Panc1 (cell line): Measurements from ENCODE around the gene LRRC37B. TPM values are rescaled to one million over a fixed set of nuclear protein-coding genes. Genes with fewer than 3 reads are reported as not detected.

Experiments
- ATAC-seq: fragments of 200-7000 bp; cut with Tn5 transposase; 2 replicates; pipeline ENCODE4 v1.9.1; 2020; ENCODE audit warnings: mild to moderate bottlenecking, moderate library complexity
- BruUV-seq: library from RNA; stranded (reverse); fragments of 400-500 nt; replicated peaks from 2 replicates; lab custom pipeline; 2021; lab: Mats Ljungman, UMichigan
- CTCF ChIA-PET: fragments of 300-600 bp; sonication (Branson Sonifier 250); formaldehyde crosslinking; loops from one replicate; lab custom pipeline; 2022; ENCODE audit warnings: antibody characterized with exemption; lab: Charles Lee
- POLR2A ChIA-PET: fragments of 300-600 bp; sonication (Branson Sonifier 250); formaldehyde crosslinking; loops from one replicate; lab custom pipeline; 2022; ENCODE audit warnings: antibody characterized with exemption; lab: Charles Lee
- DNase-seq: peaks from one replicate; pipeline ENCODE4 v3.0.0-alpha.2; 2010; ENCODE audit warnings: low read depth, low spot score
- H3K27ac ChIP-seq: 2 replicates; pipeline ENCODE4 v1.5.1; 2011; ENCODE audit warnings: mild to moderate bottlenecking, low read length, inconsistent platforms
- H3K27me3 ChIP-seq: fragments of 200-500 bp; sonication (Bioruptor generic); 2 replicates; pipeline ENCODE4 v1.6.0; 2014; ENCODE audit warnings: low read length, inconsistent platforms; ENCODE audit not compliant: control insufficient read depth, insufficient read depth
- H3K36me3 ChIP-seq: fragments of 200-500 bp; sonication (Bioruptor generic); 2 replicates; pipeline ENCODE4 v1.5.1; 2014; ENCODE audit warnings: inconsistent platforms, mild to moderate bottlenecking, low read length, moderate library complexity; ENCODE audit not compliant: control insufficient read depth, insufficient read depth
- H3K4me1 ChIP-seq: 2 replicates; pipeline ENCODE4 v1.5.1; 2011; ENCODE audit warnings: inconsistent platforms, mild to moderate bottlenecking, low read length, moderate library complexity; ENCODE audit not compliant: control insufficient read depth, insufficient read depth
- H3K4me3 ChIP-seq, 2 experiments: 2 replicates each; pipeline ENCODE4 v1.5.1; 2011 to 2012; ENCODE audit warnings: low read depth in 2 of 2, low read length in 2 of 2, mild to moderate bottlenecking in 2 of 2, inconsistent platforms in 1 of 2, moderate library complexity in 1 of 2
- H3K9me3 ChIP-seq: fragments of 200-500 bp; sonication (Bioruptor generic); 2 replicates; pipeline ENCODE4 v1.5.1; 2014; ENCODE audit warnings: low read depth, mild to moderate bottlenecking, inconsistent platforms, low read length, moderate library complexity; ENCODE audit not compliant: control insufficient read depth, insufficient read depth
- CTCF ChIP-seq: fragments of 450-650 bp; IDR thresholded peaks from 2 replicates; pipeline ENCODE4 v1.5.1; 2017; ENCODE audit warnings: mild to moderate bottlenecking
- POLR2AphosphoS5 ChIP-seq: IDR thresholded peaks from 2 replicates; pipeline ENCODE4 v1.6.1; 2012; ENCODE audit warnings: mild to moderate bottlenecking, low read depth, low read length, moderate library complexity
- SIN3A ChIP-seq: IDR thresholded peaks from 2 replicates; pipeline ENCODE4 v1.6.1; 2012; ENCODE audit warnings: low read depth, mild to moderate bottlenecking, low read length, moderate library complexity, borderline replicate concordance; ENCODE audit not compliant: insufficient read depth
- TCF7L2 ChIP-seq: IDR thresholded peaks from 2 replicates; pipeline ENCODE4 v1.6.1; 2011; ENCODE audit warnings: mild to moderate bottlenecking, low read depth, low read length, inconsistent platforms
- in situ Hi-C: cut with HindIII; loops from 2 replicates; pipeline ENCODE4 v1.10.0; 2016; ENCODE audit warnings: low sequenced_read_pairs, low pct_unique_long_range_greater_than_20kb
- intact Hi-C: fragments of 100-400 bp; cut with micrococcal nuclease; formaldehyde crosslinking; loops from one replicate; pipeline ENCODE4 v1.10.0; 2022; ENCODE audit not compliant: unreplicated experiment
- total RNA-seq: library from RNA; stranded (reverse); gene quantifications from one replicate; pipeline ENCODE4 v1.2.1, GENCODE V29; 2021; ENCODE audit not compliant: unreplicated experiment
- TF ChIP-seq, protein P1 (sequence below), 2 experiments: IDR thresholded peaks; 2 replicates each; pipeline ENCODE4 v1.6.1; 2011 to 2012; ENCODE audit warnings: low read depth in 2 of 2, control low read depth in 1 of 2, low read length in 1 of 2, mild to moderate bottlenecking in 1 of 2, moderate library complexity in 1 of 2; ENCODE audit not compliant: insufficient read depth in 1 of 2

The LRRC37B gene
- total RNA-seq, 1 experiment from 2014 or later: 24.9 TPM

GRCh38 chr17:32102172-32102571 is 95.0 kb downstream of the LRRC37B start:
- intact Hi-C loops (no loop called here), in situ Hi-C loops (no loop called here)
- no peak overlapping the region for H3K4me3 ChIP-seq
- peak overlapping the region; percentile 67; the same call in 1 of the 2 replicates for H3K27ac ChIP-seq
- BruUV-seq: no TSS peak
- peaks cover 23% of the 10 kb centered on the region for H3K4me1 ChIP-seq
- TF ChIP-seq, protein P1, sequence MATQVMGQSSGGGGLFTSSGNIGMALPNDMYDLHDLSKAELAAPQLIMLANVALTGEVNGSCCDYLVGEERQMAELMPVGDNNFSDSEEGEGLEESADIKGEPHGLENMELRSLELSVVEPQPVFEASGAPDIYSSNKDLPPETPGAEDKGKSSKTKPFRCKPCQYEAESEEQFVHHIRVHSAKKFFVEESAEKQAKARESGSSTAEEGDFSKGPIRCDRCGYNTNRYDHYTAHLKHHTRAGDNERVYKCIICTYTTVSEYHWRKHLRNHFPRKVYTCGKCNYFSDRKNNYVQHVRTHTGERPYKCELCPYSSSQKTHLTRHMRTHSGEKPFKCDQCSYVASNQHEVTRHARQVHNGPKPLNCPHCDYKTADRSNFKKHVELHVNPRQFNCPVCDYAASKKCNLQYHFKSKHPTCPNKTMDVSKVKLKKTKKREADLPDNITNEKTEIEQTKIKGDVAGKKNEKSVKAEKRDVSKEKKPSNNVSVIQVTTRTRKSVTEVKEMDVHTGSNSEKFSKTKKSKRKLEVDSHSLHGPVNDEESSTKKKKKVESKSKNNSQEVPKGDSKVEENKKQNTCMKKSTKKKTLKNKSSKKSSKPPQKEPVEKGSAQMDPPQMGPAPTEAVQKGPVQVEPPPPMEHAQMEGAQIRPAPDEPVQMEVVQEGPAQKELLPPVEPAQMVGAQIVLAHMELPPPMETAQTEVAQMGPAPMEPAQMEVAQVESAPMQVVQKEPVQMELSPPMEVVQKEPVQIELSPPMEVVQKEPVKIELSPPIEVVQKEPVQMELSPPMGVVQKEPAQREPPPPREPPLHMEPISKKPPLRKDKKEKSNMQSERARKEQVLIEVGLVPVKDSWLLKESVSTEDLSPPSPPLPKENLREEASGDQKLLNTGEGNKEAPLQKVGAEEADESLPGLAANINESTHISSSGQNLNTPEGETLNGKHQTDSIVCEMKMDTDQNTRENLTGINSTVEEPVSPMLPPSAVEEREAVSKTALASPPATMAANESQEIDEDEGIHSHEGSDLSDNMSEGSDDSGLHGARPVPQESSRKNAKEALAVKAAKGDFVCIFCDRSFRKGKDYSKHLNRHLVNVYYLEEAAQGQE (IDR thresholded peaks at IDR 0.05; ENCODE audit: insufficient read depth in 1 of 2, low read depth in 2 of 2, low read length in 1 of 2): no peak
- TF ChIP-seq TCF7L2 (no peak), CTCF (no peak), POLR2AphosphoS5 (no peak), SIN3A (no peak)
- CTCF ChIA-PET: no interaction called here
- POLR2A ChIA-PET: no interaction called here
- H3K36me3 ChIP-seq: no peaks in the 10 kb centered on the region
- ATAC-seq (no peak), DNase-seq (no peak)
- H3K27me3 ChIP-seq: no peaks in the 10 kb centered on the region
- H3K9me3 ChIP-seq: no peaks in the 10 kb centered on the region

- Histone ChIP-seq H3K27me3 (no peaks in the 10 kb centered on the region), H3K4me1 (peaks cover 23% of the 10 kb centered on the region), H3K27ac (no peak overlapping the region), H3K4me3 (no peak overlapping the region), H3K36me3 (no peaks in the 10 kb centered on the region), H3K9me3 (no peaks in the 10 kb centered on the region)
- ChIA-PET POLR2A (no interaction called here), CTCF (interaction anchor here (0.7 kb wide), 1 partner anchor 206 kb away, joined by 11 read pairs; no protein-coding TSS in a partner anchor)
- in situ Hi-C loops (no loop called here), intact Hi-C loops (no loop called here)
- DNase-seq (no peak), ATAC-seq (no peak)
- no peak for TF ChIP-seq TCF7L2
- no TSS peak for BruUV-seq
These were observed 95.5 kb downstream of the LRRC37B start for GRCh38 chr17:32102646-32103186.

Other genes starting within 250 kb of the LRRC37B start
- 152 TPM for gene COPRS, start 148.1 kb upstream of the LRRC37B start, total RNA-seq
- gene UTP6, start 105.7 kb upstream of the LRRC37B start, total RNA-seq: 131 TPM
- gene SUZ12, start 70.4 kb upstream of the LRRC37B start, total RNA-seq: 68.3 TPM
- 39.2 TPM for gene RHOT1, start 135.1 kb downstream of the LRRC37B start, total RNA-seq